NCI-H146 treated with DMSO at 0.1 percent for 48 hours (cell line): ENCODE measurements around the gene NOPCHAP1.
A peak's percentile ranks its signal among the peaks of the same experiment; 100 is the strongest.
"Not testable (repeated sequence)": the region's sequence is repeated elsewhere in the genome, so short reads cannot be mapped to it uniquely, and the experiment has no call there.

ENCODE experiments used
- DNase-seq: peaks from one replicate; lab custom pipeline; 2025; ENCODE audit not compliant: unreplicated experiment; lab: John Stamatoyannopoulos, UW

NOPCHAP1 gene, protein sequence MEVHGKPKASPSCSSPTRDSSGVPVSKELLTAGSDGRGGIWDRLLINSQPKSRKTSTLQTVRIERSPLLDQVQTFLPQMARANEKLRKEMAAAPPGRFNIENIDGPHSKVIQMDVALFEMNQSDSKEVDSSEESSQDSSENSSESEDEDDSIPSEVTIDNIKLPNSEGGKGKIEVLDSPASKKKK

DNA sequence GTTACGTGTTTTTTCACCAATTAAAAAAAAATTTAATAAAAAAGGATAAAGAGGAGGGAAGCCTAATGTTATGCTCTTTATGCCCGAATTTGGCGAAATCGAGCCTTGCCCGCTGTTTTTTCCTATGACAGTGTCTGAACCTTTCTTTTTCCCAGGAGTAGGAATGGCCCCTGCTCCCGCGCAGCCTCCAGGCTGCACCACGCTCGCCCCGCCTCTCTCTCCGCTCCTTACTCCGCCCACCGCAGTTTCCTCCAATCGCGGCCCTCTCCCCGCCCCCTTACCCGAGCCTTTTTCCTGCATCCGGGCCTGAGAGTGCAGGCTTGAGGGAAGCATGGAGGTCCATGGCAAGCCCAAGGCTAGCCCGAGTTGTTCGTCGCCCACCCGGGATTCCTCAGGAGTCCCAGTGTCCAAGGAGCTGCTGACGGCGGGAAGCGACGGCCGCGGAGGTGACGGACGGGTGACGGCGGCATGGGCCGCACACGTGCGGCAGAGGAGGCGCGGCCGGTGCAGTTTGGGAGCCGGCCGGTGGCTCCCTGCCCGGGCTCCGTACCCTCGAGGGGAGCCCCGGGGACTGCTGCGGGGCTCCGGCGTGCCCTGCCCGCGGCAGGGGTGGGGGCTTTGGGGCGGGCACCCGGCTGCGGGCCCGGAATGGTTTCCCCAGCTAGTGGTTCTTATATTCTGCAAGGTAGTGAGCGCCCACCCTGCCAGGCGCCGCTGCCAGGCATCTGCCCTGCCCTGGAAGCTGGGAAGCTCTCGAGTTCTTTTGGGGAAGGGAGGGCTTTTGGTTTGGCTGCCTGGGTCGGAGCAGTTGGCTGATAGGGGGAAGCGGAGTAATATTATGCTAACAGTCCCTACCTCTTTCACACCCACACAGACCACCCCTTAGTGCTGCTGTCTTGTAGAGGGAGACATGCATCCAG, at the start of gene NOPCHAP1:
Gene NOPCHAP1, plus strand, starts transcription at position 295 of the 920 bp plus-strand sequence. Its CDS starts 37 bp downstream, at position 332.
- peak; percentile 89 for DNase-seq

DNA sequence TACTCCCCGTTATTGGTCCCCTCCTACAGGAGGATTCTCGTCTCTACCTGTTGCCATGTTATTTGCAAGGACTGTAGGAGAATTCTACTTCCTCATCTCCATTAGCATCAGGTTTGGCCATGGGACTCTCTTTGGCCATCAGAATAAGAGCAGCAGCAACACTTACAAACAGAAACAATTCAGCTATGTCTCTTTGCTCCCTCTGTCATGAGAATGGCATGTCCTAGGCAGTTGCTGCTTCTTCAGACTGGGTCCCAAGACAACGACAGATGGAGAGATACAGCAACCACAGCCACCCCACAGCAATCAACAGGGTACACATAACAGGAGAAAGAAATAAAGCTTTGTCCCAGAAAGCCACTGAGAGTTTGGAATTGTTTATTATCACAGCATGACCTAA, 47.7 kb upstream of the NOPCHAP1 start:
- DNase-seq = no peak

DNA sequence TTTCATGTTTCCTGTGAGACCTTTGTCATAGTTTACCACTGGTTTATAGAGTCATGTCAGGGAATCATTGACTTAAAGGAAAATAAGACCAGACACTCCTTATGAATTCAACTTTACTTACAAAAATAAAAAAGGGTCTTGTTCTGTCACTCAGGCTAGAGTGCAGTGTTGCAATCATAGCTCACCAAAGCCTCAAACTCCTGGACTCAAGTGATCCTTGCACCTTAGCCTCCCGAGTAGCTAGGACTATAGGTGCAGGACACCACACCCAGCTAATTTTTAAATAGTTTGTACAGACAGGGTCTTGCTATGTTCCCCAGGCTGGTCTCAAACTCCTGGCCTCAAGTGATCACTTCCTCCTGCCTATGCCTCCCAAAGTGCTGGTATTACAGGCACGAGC, 47.0 kb upstream of the NOPCHAP1 start:
- no peak for DNase-seq

DNA sequence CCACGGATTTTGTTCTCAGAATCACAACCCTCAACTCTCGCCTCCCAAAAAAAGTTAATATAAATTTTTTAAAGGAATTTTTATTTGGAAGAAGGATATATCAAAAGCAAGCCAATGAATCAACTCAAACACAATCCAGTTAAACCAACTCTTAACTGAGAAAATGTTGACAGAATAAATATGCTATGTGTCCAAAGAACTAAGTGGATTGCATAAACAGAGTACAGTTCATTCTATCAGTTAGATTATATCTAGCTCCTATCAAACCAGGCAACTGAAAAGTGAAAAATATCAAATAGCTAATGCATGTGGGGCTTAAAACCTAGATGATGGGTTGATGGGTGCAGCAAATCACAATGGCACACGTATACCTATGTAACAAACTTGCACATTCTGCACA, 44.7 kb upstream of the NOPCHAP1 start:
- no peak for DNase-seq

DNA sequence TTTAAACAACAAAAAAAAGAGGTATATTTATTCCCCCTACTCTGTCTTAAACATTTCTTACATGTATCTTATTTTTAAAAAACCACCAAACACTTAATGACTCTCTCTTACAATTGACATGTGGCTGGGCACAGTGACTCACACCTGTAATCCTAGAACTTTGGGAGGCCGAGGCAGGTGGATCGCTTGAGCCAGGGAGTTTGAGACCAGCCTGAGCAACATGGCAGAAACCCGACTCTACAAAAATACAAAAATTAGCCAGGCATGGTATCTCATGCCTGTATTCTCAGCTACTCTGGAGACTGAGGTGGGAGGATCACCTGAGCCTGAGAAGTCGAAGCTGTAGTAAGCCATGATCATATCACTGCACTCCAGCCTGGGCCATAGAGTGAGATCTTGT, 44.0 kb upstream of the NOPCHAP1 start:
- no peak for DNase-seq

DNA sequence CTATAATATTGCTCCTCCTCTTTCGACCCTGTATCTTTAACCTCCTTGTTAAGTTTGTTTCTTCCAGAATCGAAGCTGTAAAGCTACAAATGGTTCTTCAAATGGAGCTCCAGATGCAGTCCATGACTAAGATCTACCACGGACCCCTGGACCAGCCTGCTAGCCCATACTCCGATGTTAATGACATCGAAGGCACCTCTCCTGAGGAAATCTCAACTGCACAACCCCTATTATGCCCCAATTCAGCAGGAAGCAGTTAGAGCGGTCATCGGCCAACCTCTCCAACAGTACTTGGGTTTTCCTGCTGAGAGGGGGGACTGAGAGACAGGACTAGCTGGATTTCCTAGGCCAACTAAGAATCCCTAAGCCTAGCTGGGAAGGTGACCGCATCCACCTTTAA, 42.7 kb upstream of the NOPCHAP1 start:
- DNase-seq = not testable (repeated sequence)

DNA sequence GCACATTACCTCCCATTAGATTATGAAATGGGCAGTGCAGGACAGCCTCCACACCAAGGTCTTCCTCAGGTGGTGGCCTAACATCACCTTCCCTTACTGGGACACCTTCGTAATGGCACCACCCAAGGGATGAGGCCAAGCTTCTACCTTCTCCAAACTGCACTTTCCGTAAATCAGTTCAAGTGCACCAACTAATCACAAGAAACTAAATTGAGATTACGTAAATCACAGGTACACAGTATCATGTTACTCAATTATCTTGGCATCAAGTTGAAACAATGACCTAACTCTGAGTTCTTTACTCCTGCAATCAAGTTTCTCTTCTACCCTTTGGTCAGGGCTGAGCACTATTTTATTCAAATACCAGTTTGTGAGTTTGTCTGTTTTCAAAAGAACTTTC, 41.9 kb upstream of the NOPCHAP1 start:
- DNase-seq = no peak

DNA sequence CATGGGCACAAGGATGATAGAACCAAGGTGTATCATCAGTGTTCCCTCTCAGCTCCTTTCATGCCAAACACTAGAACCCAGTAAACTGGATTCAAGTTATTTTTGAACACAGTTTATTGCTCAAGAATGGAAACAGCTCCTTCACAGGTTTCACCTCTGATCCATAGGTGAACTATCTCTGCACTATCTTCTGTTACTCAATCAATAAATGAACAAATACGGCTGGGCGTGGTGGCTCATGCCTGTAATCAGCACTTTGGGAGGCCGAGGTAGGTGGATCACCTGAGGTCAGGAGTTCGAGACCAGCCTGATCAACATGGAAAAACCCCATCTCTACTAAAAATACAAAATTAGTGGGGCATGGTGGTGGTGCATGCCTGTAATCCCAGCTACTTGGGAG, 37.4 kb upstream of the NOPCHAP1 start:
- DNase-seq = not testable (repeated sequence)

DNA sequence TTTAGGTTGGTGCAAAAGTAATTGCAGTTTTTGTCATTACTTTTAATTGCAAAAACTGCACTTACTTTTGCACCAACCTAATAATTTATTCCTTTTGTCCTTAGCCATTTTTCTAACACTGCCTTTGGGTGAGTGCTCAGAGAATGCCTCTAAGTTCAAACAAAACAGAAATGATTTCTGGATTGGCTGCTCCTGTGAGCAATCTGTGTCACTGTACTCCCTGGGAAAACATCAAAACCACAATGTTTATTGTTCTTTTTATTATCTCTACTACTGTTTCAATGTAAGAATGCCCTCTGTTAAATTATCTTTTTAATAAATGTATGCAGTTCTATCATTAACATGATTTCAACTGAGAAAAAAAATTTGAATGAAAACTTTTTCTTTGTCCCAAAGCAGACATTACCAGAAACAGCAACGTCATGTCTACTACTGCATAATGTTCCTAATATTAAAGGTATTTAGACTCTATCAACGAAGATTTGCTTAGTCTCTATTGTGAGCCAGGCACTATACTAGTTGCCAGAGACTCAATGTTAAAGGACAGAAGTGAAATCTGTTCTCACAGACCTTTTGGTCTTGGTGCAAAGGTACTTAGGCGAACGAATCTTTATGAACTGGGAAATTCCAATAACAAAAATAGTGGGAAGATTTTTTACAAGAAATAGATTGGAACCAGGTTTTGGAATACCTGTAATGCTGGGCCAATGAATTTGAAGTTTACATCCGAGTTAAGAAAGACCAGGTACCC, 34.2 kb upstream of the NOPCHAP1 start:
- no peak for DNase-seq

DNA sequence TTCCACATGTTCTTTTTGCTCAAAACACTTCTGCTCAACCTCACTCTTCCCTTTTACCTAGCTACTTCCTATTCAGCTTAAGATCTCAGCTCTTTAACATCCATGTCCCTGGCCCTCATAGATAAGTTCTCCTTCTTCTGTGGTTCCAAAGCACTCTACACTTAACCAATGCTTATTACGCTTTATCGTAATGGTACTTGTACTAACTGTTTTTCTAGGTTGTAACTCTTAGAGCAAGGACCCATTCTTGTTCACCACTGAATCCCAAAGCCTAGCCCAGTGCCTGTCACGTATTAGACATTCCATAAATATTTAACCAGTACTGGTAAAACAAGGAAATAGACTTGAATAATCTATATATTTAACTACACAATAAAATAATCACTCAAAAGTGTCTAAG, 33.3 kb upstream of the NOPCHAP1 start:
- no peak for DNase-seq

DNA sequence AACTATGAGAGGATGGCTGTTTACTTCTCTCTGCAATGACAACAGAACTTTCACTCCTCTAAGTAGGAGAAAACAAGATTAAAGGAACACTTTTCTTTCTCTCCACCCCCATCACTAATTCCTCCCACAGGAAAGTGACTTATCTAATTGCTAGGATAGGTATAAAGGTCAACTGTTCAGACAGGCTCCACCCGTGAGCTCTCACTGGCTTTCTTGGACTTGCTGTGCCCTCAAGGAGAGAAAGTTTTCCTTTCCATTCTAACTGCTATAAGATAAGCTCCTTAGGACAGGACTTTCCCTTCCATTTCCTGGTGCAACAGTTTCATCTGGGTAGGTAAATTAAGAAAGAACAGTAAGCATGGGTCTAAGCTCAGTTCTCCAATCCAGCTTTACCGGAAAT, 32.8 kb upstream of the NOPCHAP1 start:
- no peak for DNase-seq

DNA sequence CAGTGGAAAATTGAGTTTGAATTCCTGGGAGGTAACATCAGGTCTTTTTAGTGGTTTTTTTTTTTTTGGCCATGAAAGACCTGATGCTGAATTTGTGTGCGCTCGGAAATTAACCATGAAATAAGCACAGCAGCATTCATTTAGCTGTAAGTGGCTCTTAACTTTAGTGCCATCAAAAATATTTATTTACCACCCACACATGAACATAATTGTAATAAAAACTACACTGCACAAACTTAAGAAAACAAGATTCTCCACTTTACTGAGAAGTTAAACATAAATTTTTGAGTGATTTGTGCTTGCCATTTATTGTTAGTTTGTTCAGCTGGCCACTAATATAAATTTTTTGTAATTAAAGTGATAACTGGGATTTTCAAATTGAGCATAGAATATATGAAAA, 30.4 kb upstream of the NOPCHAP1 start:
- DNase-seq = no peak

DNA sequence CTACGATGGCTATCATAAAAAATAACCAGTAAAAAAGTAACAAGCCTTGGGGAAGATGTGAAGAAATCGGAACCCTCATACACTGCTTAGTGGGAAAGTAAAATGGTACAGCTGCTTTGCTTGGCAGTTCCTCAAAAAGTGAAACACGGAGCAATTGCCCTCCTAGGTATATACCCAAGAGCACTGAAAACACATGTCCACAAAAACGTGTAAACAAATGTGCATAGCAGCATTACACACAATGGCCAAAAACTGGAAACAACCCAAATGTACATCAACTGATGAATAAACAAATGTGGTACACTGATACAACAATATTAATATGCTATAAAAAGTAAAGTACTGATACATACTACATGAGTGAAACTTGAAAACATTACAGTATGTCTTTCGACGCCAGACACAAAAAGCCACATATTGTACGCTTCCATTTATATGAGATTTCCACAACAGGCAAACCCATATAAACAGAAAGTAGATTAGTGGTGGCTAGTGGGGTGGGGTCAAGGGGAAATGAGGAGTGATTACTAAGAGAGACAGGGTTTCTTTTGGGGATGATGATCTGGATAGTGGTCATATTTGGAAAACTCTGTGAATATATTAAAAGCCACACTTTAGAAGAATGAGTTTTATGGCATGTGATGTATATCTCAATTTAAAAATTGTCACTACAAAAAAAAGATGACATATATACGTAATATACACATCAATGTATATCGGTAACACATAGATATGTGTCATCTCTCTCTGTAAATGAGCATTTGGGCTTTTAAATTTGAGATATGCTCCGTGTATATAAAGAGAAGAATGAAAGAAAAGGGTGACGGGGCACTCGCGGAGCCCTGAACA, 29.0 kb upstream of the NOPCHAP1 start:
- no peak for DNase-seq

DNA sequence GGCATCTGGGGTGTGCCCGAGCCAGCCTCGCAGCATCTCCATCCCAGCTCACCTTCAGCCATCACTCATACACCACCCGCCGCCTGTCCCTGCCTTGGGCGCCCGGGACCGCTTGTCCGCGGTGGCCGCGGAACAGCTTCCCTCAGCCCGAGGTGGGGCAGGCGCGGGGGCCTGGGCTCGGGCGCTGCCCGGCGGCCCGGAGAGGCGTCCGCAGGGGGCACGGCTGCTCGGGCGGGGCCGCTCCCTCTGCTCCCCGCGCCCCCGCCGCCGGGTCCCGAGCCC, 28.5 kb upstream of the NOPCHAP1 start:
- no peak for DNase-seq

DNA sequence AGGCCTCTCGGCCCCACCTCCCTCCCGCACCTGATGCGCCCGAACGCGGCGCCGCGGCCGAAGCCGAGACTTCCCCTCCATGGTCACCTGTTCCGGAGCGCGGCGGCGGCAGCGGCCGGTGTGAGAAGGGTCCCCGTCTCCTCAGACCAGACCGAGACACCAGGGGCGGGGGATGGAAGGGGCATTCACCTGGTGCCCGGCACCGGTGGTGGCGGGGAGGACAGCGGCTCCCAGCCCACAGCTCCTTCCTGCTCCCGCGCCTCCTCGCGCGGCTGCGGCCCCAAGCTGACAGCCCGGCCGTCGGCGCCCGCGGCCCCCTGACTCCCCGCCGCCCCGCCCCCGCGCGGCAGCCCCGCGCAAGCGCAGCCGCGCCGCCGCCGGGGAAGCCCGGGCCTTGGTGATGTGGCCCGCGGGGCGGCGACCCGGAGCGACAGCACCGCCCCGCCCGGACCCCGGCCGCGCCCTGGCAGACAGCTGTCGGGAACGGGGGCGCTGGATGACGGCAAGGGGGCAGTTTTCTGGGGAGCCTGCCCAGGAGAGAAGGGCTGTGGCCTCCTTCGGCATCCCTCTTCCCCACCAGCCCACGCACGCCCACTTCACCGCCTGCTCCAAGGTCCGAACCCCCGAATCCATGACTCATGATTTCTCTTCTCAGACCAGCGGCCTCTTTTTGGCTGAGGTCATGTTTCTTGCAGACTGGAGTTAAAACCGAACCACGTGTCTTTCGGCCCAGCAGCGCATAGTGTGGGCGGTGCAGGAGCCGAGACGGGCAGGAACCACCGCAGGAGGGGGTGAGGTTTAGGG, 27.9 kb upstream of the NOPCHAP1 start, which contains the start of gene SLC41A2:
Gene SLC41A2, minus strand, starts transcription at position 290 of the 804 bp plus-strand sequence. CDS start 29,763 bp downstream, outside the sequence.
- peak; percentile 59 for DNase-seq

DNA sequence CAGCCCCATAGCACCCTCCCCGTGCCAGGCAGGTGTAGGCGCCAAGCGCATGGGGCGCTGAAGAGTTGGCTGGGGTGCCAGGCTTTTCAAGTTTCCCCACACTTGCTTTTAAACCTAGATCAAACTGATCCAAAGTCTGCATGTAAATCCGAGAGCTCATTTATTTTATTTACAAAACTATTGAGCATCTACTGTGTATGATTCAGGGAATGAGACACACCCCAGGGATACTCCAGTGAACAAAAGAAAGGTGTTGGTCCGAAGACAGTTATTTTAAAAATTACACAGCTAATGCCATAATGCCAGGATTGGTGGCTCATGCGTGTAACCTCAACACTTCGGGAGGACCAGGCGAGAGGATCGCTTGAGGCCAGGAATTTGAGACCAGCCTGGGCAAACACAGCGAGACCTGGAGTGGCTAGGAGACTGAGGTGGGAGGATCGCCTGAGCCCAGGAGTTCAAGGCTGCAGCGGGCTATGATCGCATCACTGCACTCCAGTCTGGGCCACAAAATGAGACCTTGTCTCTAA, 27.2 kb upstream of the NOPCHAP1 start:
- no peak for DNase-seq

DNA sequence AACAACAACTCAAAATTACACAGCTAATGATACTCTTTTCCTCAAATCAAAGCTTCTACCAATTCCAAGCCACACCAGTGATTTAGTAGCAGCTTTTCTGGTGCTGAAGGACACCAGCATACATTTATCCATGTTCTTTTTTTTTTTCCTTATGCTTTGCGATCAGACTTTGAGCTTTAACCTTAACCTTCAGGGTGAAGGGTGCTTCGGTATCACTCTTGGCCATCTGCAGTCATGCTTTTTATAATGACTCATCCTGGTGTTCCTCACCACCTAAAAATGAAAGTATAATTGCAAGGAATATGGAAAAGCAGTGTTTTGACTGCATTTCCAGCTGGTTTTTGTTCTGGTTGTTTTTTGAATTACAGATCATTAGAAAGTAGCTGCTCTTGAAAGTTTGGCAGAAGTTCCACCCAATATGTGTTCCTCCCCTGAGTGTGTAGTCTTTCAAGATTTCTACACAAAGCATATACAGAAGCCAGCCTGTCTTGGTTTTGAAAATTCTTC, 26.7 kb upstream of the NOPCHAP1 start:
- no peak for DNase-seq

DNA sequence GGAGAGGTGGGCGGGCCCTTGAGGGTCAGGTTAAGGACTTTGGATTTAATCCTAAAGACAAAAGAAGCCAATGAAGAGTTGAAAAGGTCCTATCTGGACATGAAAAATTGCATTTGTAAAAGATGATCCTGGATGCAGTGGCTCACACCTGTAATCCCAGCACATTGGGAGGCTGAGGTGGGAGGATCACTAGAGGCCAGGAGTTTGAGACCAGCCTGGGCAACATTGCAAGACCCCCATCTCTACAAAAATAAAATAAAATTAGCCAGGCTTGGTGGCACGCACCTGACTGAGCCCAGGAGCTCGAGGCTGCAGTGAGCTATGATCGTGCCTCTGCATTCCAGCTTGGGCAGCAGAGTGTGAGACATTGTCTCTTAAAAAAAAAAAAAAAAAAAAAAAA, 25.7 kb upstream of the NOPCHAP1 start:
- no peak for DNase-seq

DNA sequence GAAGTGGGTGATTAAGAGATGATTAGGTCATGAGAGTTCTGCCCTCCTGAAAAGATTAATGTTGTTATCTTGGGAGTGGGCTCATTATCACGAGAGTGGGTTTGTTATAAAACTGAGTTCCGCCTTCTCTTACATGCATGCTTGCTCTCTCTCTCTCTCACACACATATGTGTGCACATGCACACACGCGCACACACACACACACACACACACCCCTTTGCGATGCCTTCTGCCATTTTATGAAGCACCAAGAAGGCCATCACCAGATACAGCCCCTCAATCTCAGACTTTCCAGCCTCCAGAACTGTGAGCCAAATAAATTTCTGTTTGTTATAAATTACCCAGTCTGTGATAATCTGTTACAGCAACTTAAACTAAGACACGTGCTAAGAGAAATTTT, 22.4 kb upstream of the NOPCHAP1 start:
- DNase-seq = no peak
